GM12872 (cell line): Measurements from ENCODE around the gene SMYD3.
A peak's percentile ranks its signal among the peaks of the same experiment; 100 is the strongest.

Source experiments
- CTCF ChIP-seq: IDR thresholded peaks from 3 replicates; pipeline ENCODE4 v1.5.1; 2011; ENCODE audit warnings: low read depth, mild to moderate bottlenecking, low read length, moderate library complexity; ENCODE audit not compliant: insufficient read depth

SMYD3 gene

GRCh38 chr1:246003442-246003730, 503.7 kb downstream of the SMYD3 start:
- TF ChIP-seq CTCF: no peak

- TF ChIP-seq CTCF: peak; percentile 86
Measured at GRCh38 chr1:246002725-246003441, 504.2 kb downstream of the SMYD3 start.

- no peak for TF ChIP-seq CTCF
Measured at GRCh38 chr1:246001837-246002230, 505.2 kb downstream of the SMYD3 start.

GRCh38 chr1:246001142-246001836, 505.8 kb downstream of the SMYD3 start:
- no peak for TF ChIP-seq CTCF

- TF ChIP-seq CTCF: no peak
Measured at GRCh38 chr1:246000638-246001015, 506.5 kb downstream of the SMYD3 start.

GRCh38 chr1:245999697-246000637, 507.1 kb downstream of the SMYD3 start:
- no peak for TF ChIP-seq CTCF
